Stomach (tissue), 9 donors: ENCODE measurements around the gene MDFI. TPM values are rescaled to one million over a fixed set of nuclear protein-coding genes. Genes with fewer than 3 reads are reported as not detected.

Experiments
- DNase-seq, 2 donors: peaks; one replicate each; pipeline versions ENCODE4 v3.0.0 to v3.0.0-alpha.2; 2013 to 2019
- H3K27ac ChIP-seq, 5 donors: fragments of 200-600 bp in 4 of 5; sonication (generic) in 4 of 5; one replicate each; pipeline ENCODE4 v1.5.1; 2013 to 2019; ENCODE audit warnings: mild to moderate bottlenecking in 1 of 5, moderate library complexity in 1 of 5
- H3K27me3 ChIP-seq, 3 donors: fragments of 200-600 bp; sonication (generic); one replicate each; pipeline ENCODE4 v1.5.1; 2017 to 2019; ENCODE audit warnings: mixed run types in 1 of 3
- H3K36me3 ChIP-seq, 4 donors: fragments of 200-600 bp; sonication (generic); 1 replicate in 3 of 4; 2 replicates in 1 of 4; pipeline ENCODE4 v1.5.1; 2016 to 2019
- H3K4me1 ChIP-seq, 4 donors: fragments of 200-600 bp; sonication (generic); one replicate each; pipeline ENCODE4 v1.5.1; 2016 to 2019
- H3K4me3 ChIP-seq, 4 donors: fragments of 200-600 bp; sonication (generic) in 3 of 4; one replicate each; pipeline ENCODE4 v1.5.1; 2016 to 2019; ENCODE audit warnings: mild to moderate bottlenecking in 1 of 4
- H3K9me3 ChIP-seq, 4 donors: fragments of 200-600 bp; sonication (generic); one replicate each; pipeline ENCODE4 v1.5.1; 2016 to 2019
- EP300 ChIP-seq: sonication (generic); formaldehyde crosslinking; IDR thresholded peaks from one replicate; pipeline ENCODE4 v1.6.1; 2017; ENCODE audit warnings: antibody characterized with exemption
- POLR2A ChIP-seq, 4 donors: fragments of 450-650 bp; IDR thresholded peaks; one replicate each; pipeline ENCODE4 v1.6.1; 2016; ENCODE audit warnings: antibody characterized with exemption in 4 of 4, control low read depth in 2 of 4, mild to moderate bottlenecking in 1 of 4, moderate library complexity in 1 of 4
- POLR2AphosphoS5 ChIP-seq, 3 donors: sonication (generic); formaldehyde crosslinking; IDR thresholded peaks; one replicate each; pipeline ENCODE4 v1.6.1; 2016; ENCODE audit warnings: antibody characterized with exemption in 3 of 3
- WGBS, 5 donors: extraction: QIAGEN DNeasy Blood & Tissue Kit in 3 of 5; methylation state at CpG; one replicate each; pipeline versions ENCODE4 v1.1.5 to v1.1.7; 2013 to 2018; 5-methylcytosine and 5-hydroxymethylcytosine counted together
- intact Hi-C: fragments of 100-400 bp; cut with DNase I; formaldehyde crosslinking; loops from one replicate; pipeline ENCODE4 v1.15.1; 2023; ENCODE audit warnings: low total_unique reads
- polyA plus RNA-seq, 3 donors: library from polyadenylated mRNA; stranded (reverse); fragments of 200-250 nt; gene quantifications; one replicate each; pipeline ENCODE4 v1.2.3, GENCODE V29; 2013
- total RNA-seq, 5 donors: library from RNA; depleted of rRNA; stranded (reverse); fragments of >200 nt; gene quantifications; one replicate each; pipeline versions ENCODE4 v1.1.0 to v1.2.3, GENCODE V29; 2014 to 2016
- TF ChIP-seq, protein P1 (sequence below), 7 experiments: fragments of 450-650 bp in 4 of 7; fragments of 200-600 bp in 3 of 7; sonication (generic) in 3 of 7; IDR thresholded peaks; one replicate each; pipeline ENCODE4 v1.5.1; 2016 to 2019; ENCODE audit warnings: antibody characterized with exemption in 7 of 7, control low read depth in 2 of 7, mild to moderate bottlenecking in 1 of 7
- donor health status: healthy with polysubstance abuse.
- donor health status: Bipolar disorder and iron deficiency.
- donor health status: healthy.

MDFI gene
- total and polyA plus RNA-seq, 8 donors = 3.7 to 17.2 (median 8.3) TPM; not detected in 1

DNA sequence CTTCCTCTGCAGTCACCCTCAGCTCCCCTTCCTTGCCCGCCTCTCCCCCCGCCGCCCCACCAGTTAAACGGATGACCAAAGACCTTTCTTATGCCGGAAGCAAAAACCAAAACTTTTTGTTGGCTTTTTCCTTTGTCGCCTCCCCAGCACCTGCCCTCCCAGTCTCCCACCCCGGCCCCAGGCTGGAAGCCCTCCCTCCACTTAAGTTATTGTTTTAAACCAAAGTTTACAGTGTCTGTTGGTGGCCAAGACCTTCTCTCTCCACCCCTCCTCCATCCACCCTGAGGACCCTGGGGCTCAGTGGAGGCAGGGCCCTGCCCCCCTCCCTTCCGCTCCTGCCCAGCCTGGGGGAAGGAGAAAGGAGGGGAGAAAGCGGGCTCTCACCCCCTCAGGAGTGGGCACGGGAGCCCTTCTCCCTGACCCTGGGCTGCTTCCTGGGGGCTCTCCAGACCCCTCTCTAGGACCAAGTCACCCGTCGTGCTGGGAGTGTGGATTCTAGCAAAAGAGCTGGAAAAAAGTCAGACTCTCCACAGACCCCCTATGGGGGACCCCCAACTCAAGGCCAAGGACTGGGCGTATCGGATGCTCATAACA is 38.3 kb upstream of the MDFI start:
- TF ChIP-seq POLR2AphosphoS5 (IDR thresholded peaks at IDR 0.05) = no peak
- TF ChIP-seq, protein P1, sequence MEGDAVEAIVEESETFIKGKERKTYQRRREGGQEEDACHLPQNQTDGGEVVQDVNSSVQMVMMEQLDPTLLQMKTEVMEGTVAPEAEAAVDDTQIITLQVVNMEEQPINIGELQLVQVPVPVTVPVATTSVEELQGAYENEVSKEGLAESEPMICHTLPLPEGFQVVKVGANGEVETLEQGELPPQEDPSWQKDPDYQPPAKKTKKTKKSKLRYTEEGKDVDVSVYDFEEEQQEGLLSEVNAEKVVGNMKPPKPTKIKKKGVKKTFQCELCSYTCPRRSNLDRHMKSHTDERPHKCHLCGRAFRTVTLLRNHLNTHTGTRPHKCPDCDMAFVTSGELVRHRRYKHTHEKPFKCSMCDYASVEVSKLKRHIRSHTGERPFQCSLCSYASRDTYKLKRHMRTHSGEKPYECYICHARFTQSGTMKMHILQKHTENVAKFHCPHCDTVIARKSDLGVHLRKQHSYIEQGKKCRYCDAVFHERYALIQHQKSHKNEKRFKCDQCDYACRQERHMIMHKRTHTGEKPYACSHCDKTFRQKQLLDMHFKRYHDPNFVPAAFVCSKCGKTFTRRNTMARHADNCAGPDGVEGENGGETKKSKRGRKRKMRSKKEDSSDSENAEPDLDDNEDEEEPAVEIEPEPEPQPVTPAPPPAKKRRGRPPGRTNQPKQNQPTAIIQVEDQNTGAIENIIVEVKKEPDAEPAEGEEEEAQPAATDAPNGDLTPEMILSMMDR (IDR thresholded peaks at IDR 0.05) = no peak
- TF ChIP-seq POLR2A (IDR thresholded peaks at IDR 0.05) = no peak
- no peak for TF ChIP-seq EP300
- peaks cover 24 to 60% (median 58%) of the 10 kb centered on the region in 4 donors for H3K36me3 ChIP-seq

DNA sequence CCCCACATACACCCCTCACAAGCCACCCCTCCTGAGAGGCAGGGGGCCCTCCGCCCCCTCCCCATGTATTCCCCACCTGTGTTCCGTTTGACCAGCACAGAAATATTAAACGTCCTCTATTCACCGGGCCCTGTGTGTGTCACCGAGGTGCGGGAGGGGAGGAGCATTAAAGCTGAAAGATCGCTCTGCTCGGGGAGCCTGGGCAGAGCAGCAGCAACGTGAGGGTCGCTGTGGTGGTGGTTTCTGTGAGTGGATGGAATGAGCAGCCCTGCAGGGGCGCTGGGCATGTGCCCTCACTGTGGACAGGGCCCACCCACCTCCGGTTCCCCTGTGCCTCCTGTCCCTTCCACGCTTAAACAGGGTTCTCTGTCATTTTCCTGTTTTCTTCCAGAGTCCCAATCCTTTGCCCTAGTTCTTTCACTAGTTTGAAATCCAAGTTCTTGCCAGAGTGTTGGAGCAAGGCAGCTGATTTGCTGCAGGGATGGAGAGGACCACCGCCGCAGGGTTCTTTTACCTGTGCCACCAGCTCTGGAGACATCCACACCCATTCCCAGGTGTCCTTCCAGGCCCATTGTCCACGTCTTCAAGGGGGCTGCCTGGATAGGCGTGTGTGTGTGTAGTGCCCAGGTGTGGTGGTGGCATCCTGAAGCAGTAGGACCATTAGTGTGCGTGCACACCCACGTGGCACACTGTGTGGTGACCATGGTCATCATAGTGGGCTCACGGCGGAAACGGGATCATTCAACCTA is 37.6 kb upstream of the MDFI start:
- no peak for DNase-seq
- Histone ChIP-seq H3K27me3 (peaks cover 0 to 7% (median 0%) of the 10 kb centered on the region in 3 donors), H3K9me3 (no peaks in the 10 kb centered on the region), H3K27ac (no peak overlapping the region), H3K4me1 (peaks cover 3 to 30% (median 24%) of the 10 kb centered on the region in 4 donors), H3K4me3 (no peak overlapping the region), H3K36me3 (peaks cover 20 to 53% (median 51%) of the 10 kb centered on the region in 4 donors)
- WGBS, 5 donors = 66 to 77% (median 73%) methylated on average over 11 to 22 of the region's 22 CpGs
- intact Hi-C loops = loop anchor here (5.0 kb wide), 1 partner anchor 82 kb away; no protein-coding TSS in a partner anchor
- TF ChIP-seq POLR2AphosphoS5 (IDR thresholded peaks at IDR 0.05) (no peak), EP300 (no peak)
- TF ChIP-seq, protein P1 (IDR thresholded peaks at IDR 0.05) = no peak

More for the DNA sequence above, 38.3 kb upstream of the MDFI start:
- Histone ChIP-seq H3K27ac (peak overlapping the region in 1 of 5 donors; percentile 49), H3K4me3 (no peak overlapping the region), H3K27me3 (peaks cover 0 to 7% (median 0%) of the 10 kb centered on the region in 3 donors), H3K4me1 (peaks cover 3 to 30% (median 24%) of the 10 kb centered on the region in 4 donors), H3K9me3 (no peaks in the 10 kb centered on the region)
- no peak for DNase-seq
- intact Hi-C loops = loop anchor here (5.0 kb wide), 1 partner anchor 82 kb away; no protein-coding TSS in a partner anchor
- 76 to 84% (median 82%) methylated on average over 13 to 14 of the region's 14 CpGs for WGBS, 5 donors

DNA sequence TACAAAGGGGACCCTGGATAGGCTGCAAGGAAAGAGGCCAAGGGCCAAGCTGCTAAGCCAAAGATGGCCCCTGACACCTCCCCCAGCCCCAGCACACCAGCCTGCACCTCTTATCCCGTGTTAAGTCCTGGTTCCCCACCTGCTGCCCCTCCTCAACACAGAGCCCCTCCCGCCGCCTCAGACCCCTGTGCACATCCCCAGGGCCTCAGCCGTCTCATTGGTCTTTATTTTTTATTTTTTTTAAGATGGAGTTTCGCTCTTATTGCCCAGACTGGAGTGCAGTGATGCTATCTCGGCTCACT is 37.1 kb upstream of the MDFI start:
- intact Hi-C loops = loop anchor here (5.0 kb wide), 1 partner anchor 81 kb away; no protein-coding TSS in a partner anchor
- H3K27ac ChIP-seq = peak overlapping the region in 2 of 5 donors; percentile 46 to 62
- 79 to 88% (median 86%) methylated on average over 6 of the region's 6 CpGs for WGBS, 5 donors
- no peak for TF ChIP-seq POLR2AphosphoS5 (IDR thresholded peaks at IDR 0.05)
- TF ChIP-seq, protein P1 (IDR thresholded peaks at IDR 0.05) = no peak
- TF ChIP-seq EP300 = no peak
- no peak for TF ChIP-seq POLR2A (IDR thresholded peaks at IDR 0.05)
- DNase-seq = no peak
- peaks cover 3 to 30% (median 22%) of the 10 kb centered on the region in 4 donors for H3K4me1 ChIP-seq
- H3K27me3 ChIP-seq = peaks cover 0 to 7% (median 0%) of the 10 kb centered on the region in 3 donors
- peaks cover 20 to 47% (median 46%) of the 10 kb centered on the region in 4 donors for H3K36me3 ChIP-seq
- H3K4me3 ChIP-seq = no peak overlapping the region
- H3K9me3 ChIP-seq = no peaks in the 10 kb centered on the region

DNA sequence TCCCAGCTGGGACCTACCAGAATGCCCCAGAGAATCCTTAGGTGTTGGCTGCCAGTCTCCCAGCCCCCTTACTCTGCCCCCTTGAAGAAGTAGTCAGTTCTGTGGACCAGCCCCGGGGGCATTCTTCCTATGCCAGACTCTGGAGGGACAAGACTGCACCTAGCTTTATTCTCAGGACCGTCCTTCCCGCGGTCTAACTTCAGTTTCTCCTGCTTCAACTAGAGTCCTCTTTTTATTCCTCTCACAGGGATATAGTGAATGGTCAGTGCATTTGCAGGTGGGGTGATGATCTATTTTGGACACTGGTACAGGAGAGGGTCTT is 35.9 kb upstream of the MDFI start:
- Histone ChIP-seq H3K4me1 (peaks cover 3 to 30% (median 22%) of the 10 kb centered on the region in 4 donors), H3K36me3 (peaks cover 12 to 36% (median 34%) of the 10 kb centered on the region in 4 donors), H3K27me3 (peaks cover 0 to 7% (median 0%) of the 10 kb centered on the region in 3 donors), H3K27ac (peak overlapping the region; percentile 17 to 62 (median 41)), H3K4me3 (no peak overlapping the region), H3K9me3 (no peaks in the 10 kb centered on the region)
- intact Hi-C loops = loop anchor here (5.0 kb wide), 1 partner anchor 80 kb away; no protein-coding TSS in a partner anchor
- WGBS, 5 donors = 28 to 57% (median 44%) methylated on average over 4 of the region's 4 CpGs
- no peak for DNase-seq
- no peak for TF ChIP-seq POLR2AphosphoS5 (IDR thresholded peaks at IDR 0.05)
- TF ChIP-seq POLR2A (IDR thresholded peaks at IDR 0.05) = no peak
- TF ChIP-seq, protein P1 (IDR thresholded peaks at IDR 0.05) = no peak
- TF ChIP-seq EP300 = no peak
